Epithelial cell of esophagus (primary cell): ENCODE results near the gene TPP1.

ENCODE experiments used
- DNase-seq: peaks from one replicate; pipeline ENCODE4 v3.0.0; 2010; ENCODE audit warnings: low read depth
- H3K4me3 ChIP-seq: 2 replicates; pipeline ENCODE4 v1.5.1; 2011; ENCODE audit warnings: mild to moderate bottlenecking, low read length, control low read depth
- CTCF ChIP-seq: IDR thresholded peaks from 2 replicates; pipeline ENCODE4 v1.5.1; 2011; ENCODE audit warnings: low read depth, mild to moderate bottlenecking, low read length, control low read depth, inconsistent platforms; ENCODE audit not compliant: insufficient read depth; ENCODE audit errors: missing control alignments

Gene TPP1

GRCh38 chr11:6599881-6600390 lies 19.3 kb downstream of the TPP1 start:
- H3K4me3 ChIP-seq, result no peak overlapping the region
- no peak for DNase-seq
- TF ChIP-seq CTCF, result no peak

GRCh38 chr11:6599449-6599848 lies 19.8 kb downstream of the TPP1 start:
- no peak overlapping the region for H3K4me3 ChIP-seq
- no peak for DNase-seq
- no peak for TF ChIP-seq CTCF

- DNase-seq, result peak; percentile 41
- no peak overlapping the region for H3K4me3 ChIP-seq
- TF ChIP-seq CTCF, result no peak
These were observed 20.7 kb downstream of the TPP1 start for GRCh38 chr11:6598555-6598954.

- H3K4me3 ChIP-seq, result no peak overlapping the region
- TF ChIP-seq CTCF, result no peak
- DNase-seq, result no peak
These were observed 22.9 kb downstream of the TPP1 start for GRCh38 chr11:6596239-6596877.

GRCh38 chr11:6594142-6594768 lies 25.0 kb downstream of the TPP1 start:
- TF ChIP-seq CTCF, result no peak
- DNase-seq, result no peak
- no peak overlapping the region for H3K4me3 ChIP-seq

- no peak for TF ChIP-seq CTCF
- no peak for DNase-seq
- no peak overlapping the region for H3K4me3 ChIP-seq
These were observed 31.2 kb downstream of the TPP1 start for GRCh38 chr11:6588018-6588417.
